Measurements from ENCODE around the gene SENP5. TPM values are rescaled to one million over a fixed set of nuclear protein-coding genes. Genes with fewer than 3 reads are reported as not detected.
"Not testable (repeated sequence)": the region's sequence is repeated elsewhere in the genome, so short reads cannot be mapped to it uniquely, and the experiment has no call there.

SENP5 gene
- total RNA-seq, 1 experiment from 2014 or later: 54.0 TPM

DNA sequence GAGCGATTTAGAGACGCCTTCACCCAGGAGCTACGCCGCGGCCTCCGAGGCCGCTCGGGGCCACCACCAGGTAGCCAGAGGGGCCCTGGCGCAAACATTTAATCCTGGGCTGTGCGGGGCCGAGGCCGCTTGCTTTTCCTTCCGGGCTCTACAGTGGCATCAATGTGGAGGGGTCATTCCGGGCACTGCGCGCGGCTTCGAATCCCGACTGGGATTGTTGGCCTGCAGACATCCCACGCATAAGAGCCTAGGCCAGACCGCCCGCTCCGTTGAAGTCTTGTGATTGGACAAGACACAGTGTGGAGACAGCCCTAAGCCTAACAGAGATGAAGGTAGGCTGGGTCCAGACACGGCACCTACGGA, 75.2 kb downstream of the SENP5 start:
- H3K4me3 ChIP-seq: peak overlapping the region; percentile 93
- H3K9me3 ChIP-seq (replicated peaks): no peaks in the 10 kb centered on the region
- no peaks in the 10 kb centered on the region for H3K27me3 ChIP-seq
- DNase-seq: no peak
- peaks cover 15% of the 10 kb centered on the region for H3K36me3 ChIP-seq
- H3K27ac ChIP-seq: peak overlapping the region; percentile 52
- peaks cover 4% of the 10 kb centered on the region; the same call in 1 of the 2 replicates for H3K4me1 ChIP-seq

GRCh38 chr3:196944037-196944790, 76.5 kb downstream of the SENP5 start:
- DNase-seq; H3K4me1 ChIP-seq; H3K9me3 ChIP-seq (replicated peaks); H3K27ac ChIP-seq; H3K36me3 ChIP-seq; H3K4me3 ChIP-seq; H3K27me3 ChIP-seq: not testable (repeated sequence)

DNA sequence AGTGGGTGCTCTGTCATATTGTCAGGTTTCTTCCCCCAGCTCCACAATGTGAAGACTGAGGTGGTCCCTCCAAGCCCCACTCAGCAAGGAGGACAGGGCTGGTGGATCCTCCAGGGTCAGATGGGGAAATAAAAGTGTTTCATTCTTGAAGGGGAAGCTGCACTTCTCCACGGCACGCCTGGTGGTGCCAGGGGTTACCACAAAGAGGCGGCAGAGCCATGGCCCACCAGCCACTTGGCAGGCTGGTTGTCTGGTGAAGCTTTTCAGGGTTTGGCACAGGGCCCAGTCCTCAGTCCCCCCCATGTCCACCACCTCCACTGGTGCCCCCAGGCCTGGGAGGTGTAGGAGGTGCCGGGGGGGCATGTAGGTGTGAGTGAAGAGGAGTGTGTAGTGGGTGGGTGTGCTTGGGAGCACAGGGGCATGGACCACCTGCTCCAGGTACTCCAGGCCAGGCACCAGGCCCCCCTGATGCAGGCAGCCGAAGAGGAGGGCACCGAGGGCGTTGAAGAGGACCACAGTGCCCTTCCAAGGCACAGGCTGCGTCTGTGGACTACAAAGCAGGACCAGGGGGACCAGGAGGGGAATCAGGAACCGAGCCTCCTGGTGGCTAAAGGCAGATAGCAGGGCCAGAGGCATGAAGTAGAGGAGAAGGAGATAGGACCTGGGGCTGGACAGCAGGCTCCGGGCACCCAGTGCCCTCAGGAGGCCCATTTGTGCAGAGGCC, 79.6 kb downstream of the SENP5 start:
- no peaks in the 10 kb centered on the region for H3K9me3 ChIP-seq (replicated peaks)
- peaks cover 4% of the 10 kb centered on the region for H3K27me3 ChIP-seq
- no peak overlapping the region for H3K27ac ChIP-seq
- no peak overlapping the region for H3K4me3 ChIP-seq
- peaks cover 4% of the 10 kb centered on the region; the same call in 1 of the 2 replicates for H3K4me1 ChIP-seq
- H3K36me3 ChIP-seq: no peaks in the 10 kb centered on the region
- peak in 1 of 2 experiments; percentile 22 for DNase-seq

DNA sequence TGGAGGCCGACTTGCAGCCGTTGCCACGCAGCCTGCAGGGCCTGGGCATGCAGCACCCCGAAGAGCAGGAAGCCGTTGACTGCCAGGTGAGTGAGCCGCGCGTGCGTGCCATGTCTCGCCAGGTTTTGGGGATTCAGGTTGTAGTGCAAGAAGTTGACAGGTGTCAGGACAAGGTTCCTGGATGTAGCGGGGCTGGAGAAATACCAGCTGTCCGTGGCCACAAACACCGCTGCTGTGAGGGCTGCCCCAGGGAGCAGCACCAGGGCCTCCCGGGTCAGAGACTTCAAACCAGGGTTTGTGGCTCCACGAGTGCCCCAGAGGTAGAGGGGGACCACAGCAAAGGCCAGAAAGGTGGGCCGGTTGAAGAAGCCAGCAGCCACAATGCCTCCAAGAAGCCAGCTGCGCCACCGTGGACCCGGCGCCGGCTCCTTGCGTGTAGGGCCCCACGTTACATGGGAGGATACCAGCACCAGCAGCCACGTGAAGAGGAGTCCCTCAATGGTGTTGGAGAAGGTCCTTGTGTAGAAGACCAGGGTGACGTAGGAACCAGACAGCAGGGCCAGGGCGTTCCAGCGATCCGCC, 80.2 kb downstream of the SENP5 start:
- Histone ChIP-seq H3K4me3 (no peak overlapping the region), H3K36me3 (no peaks in the 10 kb centered on the region), H3K9me3 (replicated peaks) (no peaks in the 10 kb centered on the region), H3K4me1 (peaks cover 4% of the 10 kb centered on the region; the same call in 1 of the 2 replicates), H3K27ac (no peak overlapping the region), H3K27me3 (peaks cover 9% of the 10 kb centered on the region)
- no peak for DNase-seq

- Histone ChIP-seq H3K36me3 (no peaks in the 10 kb centered on the region), H3K27me3 (peaks cover 12% of the 10 kb centered on the region), H3K4me1 (no peaks in the 10 kb centered on the region; the same call in 1 of the 2 replicates), H3K4me3 (no peak overlapping the region), H3K9me3 (replicated peaks) (no peaks in the 10 kb centered on the region), H3K27ac (no peak overlapping the region)
- DNase-seq: peak; percentile 41 to 66
Observed at GRCh38 chr3:196948442-196949284, 80.9 kb downstream of the SENP5 start.

GRCh38 chr3:196949285-196949619, 81.5 kb downstream of the SENP5 start:
- Histone ChIP-seq H3K9me3 (replicated peaks) (no peaks in the 10 kb centered on the region), H3K4me1 (no peaks in the 10 kb centered on the region), H3K27me3 (peaks cover 12% of the 10 kb centered on the region), H3K27ac (no peak overlapping the region), H3K4me3 (no peak overlapping the region), H3K36me3 (no peaks in the 10 kb centered on the region)
- DNase-seq: no peak

DNA sequence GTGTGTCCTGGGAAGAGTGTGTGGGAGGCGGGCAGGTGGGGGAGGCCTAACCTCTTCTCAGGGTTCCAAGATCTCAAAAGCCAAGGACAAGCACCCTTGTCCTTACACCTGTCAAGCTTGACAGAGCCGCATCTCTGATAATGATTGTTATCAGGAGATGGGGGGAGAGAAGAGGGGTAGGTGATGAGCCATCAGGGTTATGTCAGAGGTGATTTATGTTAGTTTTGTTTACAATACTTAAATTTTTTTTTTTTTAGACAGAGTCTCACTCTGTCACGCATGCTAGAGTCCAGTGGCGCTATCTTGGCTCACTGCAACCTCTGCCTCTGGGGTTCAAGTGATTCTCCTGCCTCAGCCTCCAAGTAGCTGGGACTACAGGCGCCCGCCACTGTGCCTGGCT, 82.0 kb downstream of the SENP5 start:
- no peak overlapping the region for H3K4me3 ChIP-seq
- no peak overlapping the region for H3K27ac ChIP-seq
- peaks cover 12% of the 10 kb centered on the region for H3K27me3 ChIP-seq
- no peaks in the 10 kb centered on the region for H3K9me3 ChIP-seq (replicated peaks)
- DNase-seq: no peak
- H3K36me3 ChIP-seq: no peaks in the 10 kb centered on the region
- H3K4me1 ChIP-seq: no peaks in the 10 kb centered on the region

DNA sequence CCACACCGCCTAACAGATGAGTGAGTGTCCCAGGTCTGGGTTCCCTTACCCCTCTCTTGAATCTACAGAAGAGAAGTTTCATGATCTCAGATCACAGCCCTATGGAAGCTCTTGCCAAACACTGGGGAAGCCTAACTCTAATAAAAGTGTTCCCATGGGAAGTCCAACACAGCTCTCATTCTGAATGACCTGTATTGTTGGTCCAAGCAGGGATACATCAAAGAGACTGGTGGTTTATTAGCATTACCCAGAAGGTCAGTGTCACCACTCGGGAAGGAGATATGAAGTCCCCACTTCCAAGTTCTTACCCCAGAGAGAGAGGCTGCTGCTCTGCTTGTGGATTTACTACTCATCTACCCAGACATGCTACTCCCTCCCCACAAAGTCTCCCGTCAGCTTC, 83.7 kb downstream of the SENP5 start:
- Histone ChIP-seq H3K4me1 (no peaks in the 10 kb centered on the region), H3K9me3 (replicated peaks) (no peaks in the 10 kb centered on the region), H3K4me3 (no peak overlapping the region), H3K27ac (no peak overlapping the region), H3K27me3 (peaks cover 14% of the 10 kb centered on the region), H3K36me3 (no peaks in the 10 kb centered on the region)
- DNase-seq: no peak

- no peak overlapping the region for H3K4me3 ChIP-seq
- no peaks in the 10 kb centered on the region; the same call in 1 of the 2 replicates for H3K9me3 ChIP-seq (replicated peaks)
- H3K4me1 ChIP-seq: no peaks in the 10 kb centered on the region
- H3K27me3 ChIP-seq: peaks cover 15% of the 10 kb centered on the region
- H3K36me3 ChIP-seq: no peaks in the 10 kb centered on the region
- H3K27ac ChIP-seq: no peak overlapping the region
- DNase-seq: no peak
Observed at GRCh38 chr3:196954832-196955231, 87.1 kb downstream of the SENP5 start.

DNA sequence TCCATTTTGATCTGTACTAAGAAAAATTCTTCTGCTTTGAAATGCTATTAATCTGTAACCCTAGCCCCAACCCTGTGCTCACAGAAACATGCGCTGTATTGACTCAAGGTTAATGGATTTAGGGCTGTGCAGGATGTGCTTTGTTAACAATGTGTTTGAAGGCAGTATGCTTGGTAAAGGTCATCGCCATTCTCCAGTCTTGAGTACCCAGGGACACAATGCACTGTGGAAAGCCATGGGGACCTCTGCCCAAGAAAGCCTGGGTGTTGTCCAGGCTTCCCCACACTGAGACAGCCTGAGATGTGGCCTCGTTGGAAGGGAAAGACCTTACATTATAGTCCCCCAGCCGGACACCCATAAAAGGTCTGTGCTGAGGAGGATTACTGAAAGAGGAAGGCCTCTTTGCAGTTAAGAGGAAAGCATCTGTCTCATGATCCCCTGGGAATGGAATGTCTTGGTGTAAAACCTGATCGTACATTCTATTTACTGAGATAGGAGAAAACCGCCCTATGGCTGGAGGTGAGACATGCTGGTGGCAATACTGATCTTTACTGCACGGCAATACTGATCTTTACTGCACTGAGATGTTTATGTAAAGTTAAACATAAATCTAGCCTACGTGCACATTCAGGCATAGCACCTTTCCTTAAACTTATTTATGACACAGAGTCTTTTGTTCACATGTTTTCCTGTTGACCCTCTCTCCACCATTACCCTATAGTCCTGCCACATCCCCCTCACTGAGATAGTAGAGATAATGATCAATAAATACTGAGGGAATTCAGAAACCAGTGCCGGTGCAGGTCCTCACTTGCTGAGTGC, 94.6 kb downstream of the SENP5 start:
- Histone ChIP-seq H3K4me3 (no peak overlapping the region), H3K27me3 (no peaks in the 10 kb centered on the region), H3K9me3 (replicated peaks) (no peaks in the 10 kb centered on the region), H3K36me3 (no peaks in the 10 kb centered on the region), H3K4me1 (no peaks in the 10 kb centered on the region), H3K27ac (no peak overlapping the region)
- no peak for DNase-seq

GRCh38 chr3:196962930-196963630, 95.4 kb downstream of the SENP5 start:
- no peaks in the 10 kb centered on the region for H3K9me3 ChIP-seq (replicated peaks)
- no peaks in the 10 kb centered on the region for H3K36me3 ChIP-seq
- DNase-seq: no peak
- no peak overlapping the region for H3K27ac ChIP-seq
- H3K4me3 ChIP-seq: no peak overlapping the region
- H3K27me3 ChIP-seq: peaks cover 3% of the 10 kb centered on the region; the same call in 1 of the 2 replicates
- no peaks in the 10 kb centered on the region for H3K4me1 ChIP-seq

GRCh38 chr3:196963631-196963953, 95.9 kb downstream of the SENP5 start:
- Histone ChIP-seq H3K27ac (no peak overlapping the region), H3K27me3 (peaks cover 3% of the 10 kb centered on the region; the same call in 1 of the 2 replicates), H3K9me3 (replicated peaks) (no peaks in the 10 kb centered on the region), H3K4me1 (no peaks in the 10 kb centered on the region), H3K36me3 (no peaks in the 10 kb centered on the region), H3K4me3 (no peak overlapping the region)
- no peak for DNase-seq

GRCh38 chr3:196965112-196965803, 97.5 kb downstream of the SENP5 start:
- Histone ChIP-seq H3K36me3 (no peaks in the 10 kb centered on the region), H3K27me3 (peaks cover 4% of the 10 kb centered on the region; the same call in 1 of the 2 replicates), H3K4me3 (no peak overlapping the region), H3K9me3 (replicated peaks) (no peaks in the 10 kb centered on the region), H3K4me1 (no peaks in the 10 kb centered on the region), H3K27ac (no peak overlapping the region)
- no peak for DNase-seq

Measured in SJCRH30 (cell line).